Common myeloid progenitor, CD34-positive (primary cell): ENCODE data around the gene FAM168B.

Experiments used
- CTCF ChIA-PET: fragments of 350-600 bp; sonication (Branson Sonifier 250); formaldehyde crosslinking; loops from one replicate; lab custom pipeline; 2021; ENCODE audit warnings: antibody characterized with exemption; lab: Charles Lee
- POLR2A ChIA-PET: fragments of 350-600 bp; sonication (Branson Sonifier 250); formaldehyde crosslinking; loops from one replicate; lab custom pipeline; 2021; ENCODE audit warnings: antibody characterized with exemption; lab: Charles Lee
- DNase-seq, 3 donors: peaks; one replicate each; pipeline versions ENCODE4 v3.0.0 to v3.0.0-alpha.2; 2013
- H3K27ac ChIP-seq, 2 experiments: 1 replicate in 1 of 2; 2 replicates in 1 of 2; pipeline ENCODE4 v1.7.0; 2013; ENCODE audit warnings: inconsistent platforms in 2 of 2, low read length in 2 of 2, mild to moderate bottlenecking in 2 of 2, low read depth in 1 of 2, moderate library complexity in 1 of 2; ENCODE audit not compliant: severe bottlenecking in 2 of 2, insufficient read depth in 1 of 2, poor library complexity in 1 of 2
- H3K27me3 ChIP-seq, 5 experiments: replicated peaks in 2 of 5; 1 replicate in 3 of 5; 2 replicates in 2 of 5; pipeline versions ENCODE4 v1.6.1 to v1.7.0; 2013; ENCODE audit warnings: low read length in 4 of 5, mild to moderate bottlenecking in 2 of 5, moderate library complexity in 2 of 5, inconsistent platforms in 1 of 5; ENCODE audit not compliant: insufficient read depth in 5 of 5, control insufficient read depth in 4 of 5
- H3K36me3 ChIP-seq, 4 experiments: 1 replicate in 2 of 4; 2 replicates in 2 of 4; pipeline versions ENCODE4 v1.6.1 to v1.7.0; 2013; ENCODE audit warnings: low read length in 3 of 4, control low read depth in 1 of 4, mild to moderate bottlenecking in 1 of 4; ENCODE audit not compliant: control insufficient read depth in 4 of 4, insufficient read depth in 4 of 4
- H3K4me1 ChIP-seq, 4 experiments: 1 replicate in 3 of 4; 2 replicates in 1 of 4; pipeline versions ENCODE4 v1.6.1 to v1.7.1; 2013; ENCODE audit warnings: low read length in 3 of 4, mild to moderate bottlenecking in 3 of 4, control low read depth in 1 of 4, inconsistent platforms in 1 of 4, moderate library complexity in 1 of 4; ENCODE audit not compliant: control insufficient read depth in 4 of 4, insufficient read depth in 4 of 4; ENCODE audit errors: control extremely low read depth in 1 of 4
- H3K4me3 ChIP-seq, 7 experiments: 1 replicate in 4 of 7; 2 replicates in 3 of 7; pipeline versions ENCODE4 v1.5.1 to v1.7.0; 2013; ENCODE audit warnings: mild to moderate bottlenecking in 7 of 7, low read length in 6 of 7, moderate library complexity in 6 of 7, inconsistent platforms in 2 of 7, low read depth in 2 of 7, control low read depth in 1 of 7; ENCODE audit not compliant: insufficient read depth in 4 of 7, control insufficient read depth in 1 of 7; ENCODE audit errors: extremely low read depth in 1 of 7
- H3K9me3 ChIP-seq, 5 experiments: 1 replicate in 4 of 5; 2 replicates in 1 of 5; pipeline versions ENCODE4 v1.6.1 to v1.7.1; 2013; ENCODE audit warnings: low read length in 4 of 5, mild to moderate bottlenecking in 2 of 5, inconsistent platforms in 1 of 5, low read depth in 1 of 5, moderate library complexity in 1 of 5; ENCODE audit not compliant: control insufficient read depth in 4 of 5, insufficient read depth in 2 of 5; ENCODE audit errors: control extremely low read depth in 1 of 5
- WGBS: methylation state at CpG from one replicate; pipeline ENCODE4 v1.1.5; 2013; ENCODE audit not compliant: insufficient coverage; 5-methylcytosine and 5-hydroxymethylcytosine counted together

Gene FAM168B

DNA sequence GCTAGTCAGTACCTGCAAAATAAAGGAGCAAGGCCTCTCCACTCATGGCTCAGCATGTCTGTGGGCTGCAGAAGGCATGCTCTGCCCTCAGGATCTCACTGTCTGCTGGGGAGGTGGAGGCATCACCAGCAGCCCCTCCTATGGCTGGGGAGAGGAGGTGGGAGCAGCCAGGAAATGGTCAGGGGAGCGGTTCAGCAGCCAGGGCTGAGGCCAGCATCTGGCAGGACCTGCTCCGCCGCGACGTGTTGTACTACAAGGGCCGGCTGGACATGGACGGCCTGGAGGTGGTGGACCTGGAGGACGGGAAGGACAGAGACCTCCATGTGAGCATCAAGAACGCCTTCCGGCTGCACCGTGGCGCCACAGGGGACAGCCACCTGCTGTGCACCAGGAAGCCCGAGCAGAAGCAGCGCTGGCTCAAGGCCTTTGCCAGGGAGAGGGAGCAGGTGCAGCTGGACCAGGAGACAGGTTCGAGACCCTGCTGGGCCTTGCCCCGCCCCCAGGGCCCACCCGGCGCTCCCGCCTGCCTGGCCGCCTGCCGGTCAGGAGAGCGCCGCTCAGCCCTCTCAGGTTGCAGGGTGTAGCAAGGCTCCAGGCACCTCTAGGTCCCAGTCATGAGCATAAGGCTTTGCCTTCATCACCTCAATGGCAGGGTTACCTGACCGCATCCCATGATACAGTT lies 49.0 kb downstream of the FAM168B start:
- Histone ChIP-seq H3K4me3 (no peak overlapping the region), H3K4me1 (peaks cover 3 to 27% (median 25%) of the 10 kb centered on the region in 4 experiments), H3K27me3 (peaks cover 0 to 26% (median 14%) of the 10 kb centered on the region in 5 experiments), H3K9me3 (no peaks in the 10 kb centered on the region), H3K27ac (no peak overlapping the region), H3K36me3 (peaks cover 4 to 32% (median 15%) of the 10 kb centered on the region in 4 experiments)
- DNase-seq, result no peak
- WGBS, result 94% methylated on average over 23 of the region's 24 CpGs
- ChIA-PET POLR2A (no interaction called here), CTCF (no interaction called here)

DNA sequence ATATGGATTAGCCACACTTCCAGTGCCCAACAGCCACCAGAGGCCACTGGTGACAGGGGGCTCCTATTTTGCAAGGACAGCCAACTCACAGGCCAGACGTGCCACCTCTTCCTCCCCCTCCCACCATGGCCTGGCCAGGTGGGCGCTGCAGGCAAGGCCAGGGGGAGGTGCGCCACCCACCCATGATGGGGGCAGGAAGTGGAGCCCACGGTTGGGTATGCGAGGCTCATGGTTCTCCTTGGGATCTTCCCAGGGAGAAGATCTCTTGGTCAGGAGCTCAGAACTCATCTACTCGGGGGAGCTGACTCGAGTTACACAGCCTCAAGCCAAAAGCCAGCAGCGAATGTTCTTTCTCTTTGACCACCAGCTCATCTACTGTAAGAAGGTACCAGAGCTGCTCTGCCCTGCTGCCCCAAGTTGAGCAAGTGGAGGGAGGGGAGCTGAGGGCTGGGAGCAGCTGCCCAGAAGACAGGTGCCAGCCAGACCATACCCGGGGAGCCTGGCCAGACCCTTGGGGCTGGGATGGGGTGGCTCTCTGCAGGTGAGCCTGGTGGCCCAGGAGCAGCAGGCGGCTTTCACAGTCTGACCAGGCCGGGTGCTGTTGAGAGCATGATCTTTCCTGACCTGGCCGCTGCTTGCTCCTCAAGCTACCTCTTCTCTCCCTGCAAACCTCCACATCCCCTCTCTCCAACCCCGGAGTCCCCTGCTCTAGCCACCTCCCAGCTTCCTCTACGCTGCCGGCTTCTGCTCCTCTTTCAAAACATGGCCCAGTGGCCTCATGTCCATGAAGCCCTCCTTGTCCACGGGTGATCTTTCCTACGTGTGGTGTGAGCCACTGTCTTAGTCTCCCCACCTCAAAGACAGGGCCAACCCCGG lies 49.8 kb downstream of the FAM168B start:
- no peak overlapping the region for H3K27ac ChIP-seq
- ChIA-PET POLR2A (no interaction called here), CTCF (no interaction called here)
- 93% methylated on average over 15 of the region's 18 CpGs for WGBS
- H3K4me3 ChIP-seq, result no peak overlapping the region
- no peaks in the 10 kb centered on the region for H3K9me3 ChIP-seq
- H3K36me3 ChIP-seq, result peaks cover 0 to 24% (median 8%) of the 10 kb centered on the region in 4 experiments
- peaks cover 3 to 27% (median 25%) of the 10 kb centered on the region in 4 experiments for H3K4me1 ChIP-seq
- DNase-seq, result no peak
- H3K27me3 ChIP-seq, result peaks cover 0 to 34% (median 20%) of the 10 kb centered on the region in 5 experiments

DNA sequence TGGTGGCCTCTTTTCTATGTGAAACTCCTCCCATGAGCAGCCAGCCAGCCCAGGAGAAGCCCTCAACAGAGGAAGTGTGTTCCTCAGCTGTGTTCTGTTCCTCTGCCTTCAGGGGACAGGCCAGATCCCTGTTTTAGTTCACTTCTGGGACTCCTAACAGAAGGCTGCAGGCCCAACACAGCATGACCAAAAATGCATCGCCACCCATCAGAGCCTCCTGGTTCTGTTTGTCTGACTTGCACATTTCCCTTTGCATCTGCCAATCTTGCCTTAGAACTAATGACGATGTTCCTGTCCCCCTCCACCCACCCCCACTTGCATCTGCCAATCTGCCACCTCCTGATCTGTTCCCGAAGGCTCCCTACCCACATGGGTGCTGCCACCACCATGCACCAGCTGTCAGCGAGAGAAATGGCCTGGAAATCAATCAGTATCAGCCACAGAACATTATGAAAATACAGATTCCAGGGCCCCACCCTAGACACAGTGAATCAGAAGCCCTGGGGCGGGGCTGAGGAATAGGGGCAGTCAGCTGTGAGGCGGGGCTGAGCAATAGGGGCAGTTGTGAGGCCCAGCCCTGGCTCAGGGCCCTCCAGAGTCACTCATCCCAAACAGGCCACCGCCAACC lies 51.0 kb downstream of the FAM168B start:
- POLR2A ChIA-PET, result no interaction called here
- WGBS, result 95% methylated on average over 6 of the region's 7 CpGs
- peaks cover 0 to 13% (median 3%) of the 10 kb centered on the region in 4 experiments for H3K36me3 ChIP-seq

DNA sequence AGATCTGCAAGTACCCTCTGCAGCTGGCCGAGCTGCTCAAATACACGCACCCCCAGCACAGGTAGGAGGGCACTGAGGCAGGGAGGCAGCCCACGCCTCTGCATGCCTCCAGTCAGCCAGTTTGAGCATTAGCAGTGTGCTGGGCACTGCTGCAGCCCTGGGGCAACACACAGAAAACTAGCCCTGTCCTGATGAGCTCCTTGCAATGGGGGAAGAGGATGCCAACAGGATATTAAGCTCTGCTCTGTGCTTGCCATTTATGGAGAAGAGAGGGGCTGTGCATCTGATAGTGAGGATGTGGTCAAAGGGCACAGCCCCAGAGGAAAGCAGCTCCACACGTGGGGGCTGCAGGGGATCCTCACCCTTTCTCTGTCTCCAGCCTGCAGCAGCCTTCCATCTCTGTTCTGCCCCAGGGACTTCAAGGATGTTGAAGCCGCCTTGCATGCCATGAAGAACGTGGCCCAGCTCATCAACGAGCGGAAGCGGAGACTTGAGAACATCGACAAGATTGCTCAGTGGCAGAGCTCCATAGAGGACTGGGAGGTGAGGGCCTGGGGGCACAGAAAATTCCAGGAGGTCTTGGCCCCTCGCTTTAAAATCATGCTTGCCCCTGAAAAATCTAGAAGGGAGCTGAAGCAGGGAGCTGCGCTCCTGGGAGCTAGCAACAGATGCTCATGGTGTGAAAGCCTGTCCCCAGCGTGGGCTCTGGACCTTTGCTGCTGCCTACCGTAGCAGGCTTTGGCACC lies 51.7 kb downstream of the FAM168B start:
- Histone ChIP-seq H3K4me3 (no peak overlapping the region), H3K4me1 (peaks cover 3 to 27% (median 25%) of the 10 kb centered on the region in 4 experiments), H3K36me3 (peaks cover 0 to 6% (median under 1%) of the 10 kb centered on the region in 4 experiments), H3K9me3 (no peaks in the 10 kb centered on the region), H3K27ac (no peak overlapping the region), H3K27me3 (peaks cover 0 to 53% (median 28%) of the 10 kb centered on the region in 5 experiments)
- peak in 1 of 3 donors; percentile 21 for DNase-seq
- POLR2A ChIA-PET, result no interaction called here
- 81% methylated on average over 14 of the region's 14 CpGs for WGBS
- CTCF ChIA-PET, result interaction anchor here (0.6 to 1.1 kb wide), 2 partner anchors 24 to 30 kb away, joined by 3 read pairs; no protein-coding TSS in a partner anchor

More for the DNA sequence above, 51.0 kb downstream of the FAM168B start:
- H3K4me3 ChIP-seq, result no peak overlapping the region
- H3K27ac ChIP-seq, result no peak overlapping the region
- H3K4me1 ChIP-seq, result peaks cover 3 to 27% (median 25%) of the 10 kb centered on the region in 4 experiments
- peaks cover 0 to 46% (median 25%) of the 10 kb centered on the region in 5 experiments for H3K27me3 ChIP-seq
- H3K9me3 ChIP-seq, result no peaks in the 10 kb centered on the region
- CTCF ChIA-PET, result no interaction called here
- DNase-seq, result no peak

DNA sequence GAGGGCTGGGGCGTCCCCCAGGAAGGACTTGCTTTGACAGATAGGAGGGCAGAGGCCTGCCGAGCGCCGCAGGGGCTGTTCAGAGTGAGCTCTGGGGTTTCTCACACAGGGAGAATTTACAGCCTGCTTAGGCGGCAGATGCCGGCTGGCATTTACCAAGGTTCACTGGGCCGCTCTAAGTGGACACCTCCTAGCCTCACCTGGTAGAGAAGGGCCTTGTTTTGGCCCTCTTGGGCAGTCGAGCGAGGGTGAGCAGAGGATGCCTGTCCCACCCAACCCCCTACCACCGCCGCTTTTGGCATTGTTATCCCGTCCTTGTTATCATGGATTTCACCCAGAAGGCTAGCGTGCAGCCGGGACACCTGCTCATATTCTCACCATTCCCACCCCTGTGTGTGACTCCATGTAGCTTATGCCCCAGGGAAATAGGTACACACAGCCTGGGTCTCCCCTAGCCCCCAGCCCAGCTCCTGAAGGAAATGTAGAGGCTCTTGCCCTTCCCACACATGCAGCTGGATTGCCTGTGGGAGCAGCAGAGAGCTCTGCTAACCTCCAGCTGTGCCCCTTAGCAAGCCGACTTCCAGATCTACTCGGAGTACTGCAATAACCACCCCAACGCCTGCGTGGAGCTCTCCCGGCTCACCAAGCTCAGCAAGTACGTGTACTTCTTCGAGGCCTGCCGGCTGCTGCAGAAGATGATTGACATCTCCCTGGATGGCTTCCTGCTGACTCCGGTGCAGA lies 52.4 kb downstream of the FAM168B start:
- Histone ChIP-seq H3K4me3 (peak overlapping the region in 3 of 7 experiments; percentile 58 to 60 (median 58)), H3K4me1 (peaks cover 3 to 27% (median 25%) of the 10 kb centered on the region in 4 experiments), H3K36me3 (no peaks in the 10 kb centered on the region), H3K27me3 (peaks cover 0 to 60% (median 33%) of the 10 kb centered on the region in 5 experiments), H3K9me3 (no peaks in the 10 kb centered on the region), H3K27ac (no peak overlapping the region)
- WGBS, result 64% methylated on average over 23 of the region's 23 CpGs
- ChIA-PET POLR2A (no interaction called here), CTCF (interaction anchor here (0.6 to 1.1 kb wide), 2 partner anchors 24 to 31 kb away, joined by 3 read pairs; no protein-coding TSS in a partner anchor)
- peak; percentile 11 to 41 (median 23) for DNase-seq
